GM18499 (cell line): Measurements from ENCODE around the gene NCOA7.
A peak's percentile ranks its signal among the peaks of the same experiment; 100 is the strongest.
"Not testable (repeated sequence)": the region's sequence is repeated elsewhere in the genome, so short reads cannot be mapped to it uniquely, and the experiment has no call there.

Experiments used
- ATAC-seq: cut with Tn5 transposase; IDR thresholded peaks from one replicate; pipeline ENCODE4 v1.9.1; 2021; ENCODE audit warnings: moderate number of reproducible peaks; ENCODE audit not compliant: insufficient read depth, unreplicated experiment

Gene NCOA7

DNA sequence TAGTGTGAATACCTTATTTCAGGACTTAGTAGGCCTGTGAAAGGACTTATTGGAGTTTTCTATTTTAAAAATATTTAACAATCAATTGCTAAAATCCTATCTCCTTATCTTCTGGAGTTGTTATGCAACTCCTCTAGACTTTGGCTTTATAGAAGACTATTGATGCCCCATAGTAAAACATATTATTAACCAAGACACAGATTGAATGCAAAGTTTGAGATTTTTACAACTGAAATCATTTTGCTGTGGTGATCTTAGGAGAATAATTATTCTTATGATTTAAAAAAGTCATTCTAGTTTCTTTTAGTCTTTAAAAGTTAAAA lies 36.9 kb upstream of the NCOA7 start:
- no peak for ATAC-seq

DNA sequence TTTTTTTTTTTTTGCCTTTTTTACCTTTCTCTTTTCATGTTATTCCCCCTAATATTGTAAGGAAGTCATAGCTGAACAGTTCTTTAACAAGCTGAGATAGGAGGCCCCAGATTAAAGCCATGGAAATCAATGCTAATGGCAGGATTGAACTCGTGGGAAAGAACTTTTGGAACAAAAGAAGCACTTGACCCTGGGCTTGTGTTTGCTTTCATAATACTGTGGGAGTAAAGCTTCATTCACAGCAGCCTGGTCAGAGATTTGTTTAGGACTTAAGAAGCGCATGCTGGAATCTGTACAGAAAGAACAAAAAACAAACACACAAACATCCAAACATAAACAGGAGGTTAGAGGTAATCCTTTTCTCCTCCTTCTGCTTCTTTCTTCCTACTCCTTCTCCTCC lies 36.2 kb upstream of the NCOA7 start:
- ATAC-seq = no peak

DNA sequence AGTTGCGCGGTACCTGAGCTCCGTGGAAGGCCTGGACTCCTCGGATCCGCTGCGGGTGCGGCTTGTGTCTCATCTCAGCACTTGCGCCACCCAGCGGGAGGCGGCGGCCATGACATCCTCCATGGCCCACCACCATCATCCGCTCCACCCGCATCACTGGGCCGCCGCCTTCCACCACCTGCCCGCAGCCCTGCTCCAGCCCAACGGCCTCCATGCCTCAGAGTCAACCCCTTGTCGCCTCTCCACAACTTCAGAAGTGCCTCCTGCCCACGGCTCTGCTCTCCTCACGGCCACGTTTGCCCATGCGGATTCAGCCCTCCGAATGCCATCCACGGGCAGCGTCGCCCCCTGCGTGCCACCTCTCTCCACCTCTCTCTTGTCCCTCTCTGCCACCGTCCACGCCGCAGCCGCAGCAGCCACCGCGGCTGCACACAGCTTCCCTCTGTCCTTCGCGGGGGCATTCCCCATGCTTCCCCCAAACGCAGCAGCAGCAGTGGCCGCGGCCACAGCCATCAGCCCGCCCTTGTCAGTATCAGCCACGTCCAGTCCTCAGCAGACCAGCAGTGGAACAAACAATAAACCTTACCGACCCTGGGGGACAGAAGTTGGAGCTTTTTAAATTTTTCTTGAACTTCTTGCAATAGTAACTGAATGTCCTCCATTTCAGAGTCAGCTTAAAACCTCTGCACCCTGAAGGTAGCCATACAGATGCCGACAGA lies 31.4 kb upstream of the NCOA7 start:
- ATAC-seq = no peak

DNA sequence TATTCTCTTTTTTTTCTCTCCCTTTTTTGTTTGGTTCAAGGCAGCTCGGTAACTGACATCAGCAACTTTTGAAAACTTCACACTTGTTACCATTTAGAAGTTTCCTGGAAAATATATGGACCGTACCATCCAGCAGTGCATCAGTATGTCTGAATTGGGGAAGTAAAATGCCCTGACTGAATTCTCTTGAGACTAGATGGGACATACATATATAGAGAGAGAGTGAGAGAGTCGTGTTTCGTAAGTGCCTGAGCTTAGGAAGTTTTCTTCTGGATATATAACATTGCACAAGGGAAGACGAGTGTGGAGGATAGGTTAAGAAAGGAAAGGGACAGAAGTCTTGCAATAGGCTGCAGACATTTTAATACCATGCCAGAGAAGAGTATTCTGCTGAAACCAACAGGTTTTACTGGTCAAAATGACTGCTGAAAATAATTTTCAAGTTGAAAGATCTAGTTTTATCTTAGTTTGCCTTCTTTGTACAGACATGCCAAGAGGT lies 30.8 kb upstream of the NCOA7 start:
- no peak for ATAC-seq

DNA sequence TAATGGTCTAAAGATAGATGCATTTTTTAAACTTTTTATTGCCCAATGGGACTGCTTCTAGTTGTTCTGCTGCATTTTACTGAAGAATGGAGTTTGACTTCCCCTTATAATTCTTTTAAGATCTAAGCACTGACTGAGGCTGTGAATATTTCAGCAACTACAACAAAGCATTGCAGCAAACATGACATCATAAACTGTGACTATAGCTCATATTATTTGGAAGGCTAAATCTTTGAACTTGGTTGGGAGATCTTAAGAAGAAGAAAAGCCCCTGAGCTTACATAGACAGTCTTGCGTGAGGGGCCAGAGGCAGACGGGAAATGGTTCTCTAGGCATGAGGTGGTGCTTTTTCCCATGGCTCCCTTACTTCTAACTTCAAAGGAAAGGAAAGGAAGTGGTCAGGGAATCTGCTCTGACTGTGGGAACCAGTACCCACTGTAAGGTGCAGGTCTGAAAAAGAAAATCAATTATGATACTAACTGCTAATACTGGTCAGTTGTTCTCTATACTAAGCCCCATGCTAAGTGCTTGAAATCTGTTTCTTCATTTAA lies 26.6 kb upstream of the NCOA7 start:
- ATAC-seq = no peak

DNA sequence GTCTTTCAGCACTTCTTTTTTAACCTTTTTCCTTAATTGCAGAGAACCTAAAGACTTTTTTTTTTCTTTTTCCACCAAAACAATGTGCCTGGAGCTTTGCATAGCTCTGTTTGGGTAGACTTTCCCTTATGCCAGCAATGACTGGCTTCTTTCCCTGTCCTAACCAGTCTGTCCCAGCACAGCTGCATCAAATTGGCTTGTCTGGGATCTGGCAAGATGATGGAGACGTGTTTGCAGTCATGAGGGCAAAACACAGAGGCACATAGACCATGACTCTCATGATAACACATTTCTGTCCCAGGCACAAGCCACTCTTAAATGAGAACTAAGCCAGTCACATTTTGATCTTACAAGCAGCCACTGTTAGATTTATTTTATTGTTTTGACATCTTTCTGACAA lies 24.8 kb upstream of the NCOA7 start:
- ATAC-seq = no peak

DNA sequence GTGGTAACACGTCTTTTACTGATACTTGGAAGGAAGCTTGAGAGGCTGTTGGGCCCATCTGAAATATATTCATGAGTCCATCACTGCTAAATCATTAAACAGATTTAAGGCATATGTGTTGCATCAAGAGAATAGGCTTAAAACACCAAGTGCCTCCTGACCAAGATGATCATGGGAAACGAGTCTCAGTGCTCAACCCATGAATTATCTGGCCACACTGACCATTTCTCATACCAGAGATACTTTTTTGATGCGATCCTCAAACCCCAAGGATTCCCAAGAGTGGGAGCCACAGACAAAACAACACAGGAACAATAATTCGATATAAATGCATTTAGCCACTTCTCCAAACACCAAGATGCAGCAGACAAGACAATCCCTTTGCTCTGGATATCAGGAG lies 24.1 kb upstream of the NCOA7 start:
- no peak for ATAC-seq

DNA sequence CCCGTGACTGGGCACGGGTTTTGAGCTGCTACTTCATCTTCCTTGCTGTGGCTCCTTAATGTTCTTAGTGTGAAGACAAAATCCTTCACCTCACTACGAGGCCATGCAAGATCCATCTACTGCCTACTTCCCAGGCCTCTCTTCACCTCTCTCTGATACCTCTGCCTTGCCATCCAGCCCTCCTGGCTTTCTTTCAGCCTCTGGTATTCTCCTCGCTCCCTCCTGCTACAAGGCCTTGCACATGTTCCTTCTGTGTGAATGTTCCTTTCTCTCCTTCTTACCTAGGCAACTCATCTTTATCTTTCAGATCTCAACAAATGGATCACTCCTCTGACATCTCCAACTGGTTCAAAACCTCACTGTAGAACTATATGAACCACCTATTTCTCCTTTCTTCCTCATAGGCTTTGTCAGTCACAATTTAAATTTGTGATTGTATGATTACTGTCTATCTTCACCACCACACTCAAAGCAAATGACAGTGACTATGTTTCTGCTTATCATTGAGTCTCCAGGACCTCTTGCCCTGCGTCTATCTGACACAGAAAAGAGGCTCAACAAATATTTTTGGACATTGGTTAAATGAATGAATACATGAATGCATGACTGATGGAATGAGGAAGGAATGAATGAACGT lies 21.5 kb upstream of the NCOA7 start:
- no peak for ATAC-seq

DNA sequence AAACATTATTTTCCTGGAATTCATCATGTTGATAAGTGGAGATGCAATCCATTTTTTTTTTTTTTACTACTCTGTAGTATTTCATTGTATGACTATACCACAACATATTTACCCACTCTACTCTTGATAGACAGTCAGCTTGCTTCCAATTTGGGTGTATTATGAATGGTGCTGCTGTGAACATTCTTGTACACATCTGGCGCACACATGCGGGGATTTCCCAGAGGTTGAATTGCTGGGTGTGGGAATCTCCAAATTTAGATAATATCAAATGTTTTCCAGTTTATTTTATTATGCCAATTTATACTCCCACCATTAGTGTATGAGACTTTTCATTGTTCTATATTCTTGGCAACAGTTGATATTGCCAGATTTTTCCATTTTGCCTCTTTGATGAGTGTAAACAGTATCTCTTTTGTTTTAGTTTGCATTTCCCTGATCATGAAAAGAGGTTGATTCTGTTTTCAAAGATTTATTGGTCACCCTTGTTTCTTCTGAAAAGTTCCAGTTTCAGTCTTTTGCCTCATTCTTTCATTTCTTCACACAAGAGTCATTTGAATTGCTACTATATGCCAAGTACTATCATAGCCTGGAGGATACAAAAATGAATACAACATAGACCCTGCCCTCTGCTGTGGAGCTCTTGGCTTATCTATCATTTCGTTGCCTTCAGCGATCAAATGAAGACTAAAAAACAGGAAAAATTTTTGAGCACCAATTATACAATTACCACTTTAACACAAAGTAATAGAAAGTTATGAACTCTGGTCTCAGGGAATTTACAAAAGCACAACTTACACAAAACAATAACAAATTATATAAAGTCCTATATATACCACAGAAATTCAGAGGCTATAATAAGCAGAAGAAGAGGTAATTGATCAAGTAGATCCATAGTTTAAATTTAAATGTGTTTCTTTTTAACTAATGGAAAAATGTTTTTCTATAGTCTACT lies 17.1 kb upstream of the NCOA7 start:
- ATAC-seq = peak; percentile 59

DNA sequence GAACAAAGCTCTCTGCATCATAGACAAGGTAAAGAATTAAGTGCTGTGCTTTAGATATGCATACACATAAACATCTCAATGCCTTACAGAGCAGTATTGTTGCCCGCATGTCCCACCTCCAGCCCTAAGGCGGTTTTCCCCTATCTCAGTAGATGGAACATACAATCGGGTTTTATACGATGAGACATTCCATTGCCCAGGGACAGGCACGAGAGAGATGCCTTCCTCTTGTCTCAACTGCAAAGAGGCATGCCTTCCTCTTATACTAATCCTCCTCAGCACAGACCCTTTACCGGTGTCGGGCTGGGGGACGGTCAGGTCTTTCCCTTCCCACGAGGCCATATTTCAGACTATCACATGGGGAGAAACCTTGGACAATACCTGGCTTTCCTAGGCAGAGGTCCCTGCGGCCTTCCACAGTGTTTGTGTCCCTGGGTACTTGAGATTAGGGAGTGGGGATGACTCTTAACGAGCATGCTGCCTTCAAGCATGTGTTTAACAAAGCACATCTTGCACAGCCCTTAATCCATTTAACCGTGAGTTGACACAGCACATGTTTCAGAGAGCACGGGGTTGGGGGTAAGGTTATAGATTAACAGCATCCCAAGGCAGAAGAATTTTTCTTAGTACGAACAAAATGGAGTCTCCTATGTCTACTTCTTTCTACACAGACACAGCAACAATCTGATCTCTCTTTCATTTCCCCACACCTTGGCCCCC lies 14.5 kb upstream of the NCOA7 start:
- ATAC-seq = not testable (repeated sequence)

DNA sequence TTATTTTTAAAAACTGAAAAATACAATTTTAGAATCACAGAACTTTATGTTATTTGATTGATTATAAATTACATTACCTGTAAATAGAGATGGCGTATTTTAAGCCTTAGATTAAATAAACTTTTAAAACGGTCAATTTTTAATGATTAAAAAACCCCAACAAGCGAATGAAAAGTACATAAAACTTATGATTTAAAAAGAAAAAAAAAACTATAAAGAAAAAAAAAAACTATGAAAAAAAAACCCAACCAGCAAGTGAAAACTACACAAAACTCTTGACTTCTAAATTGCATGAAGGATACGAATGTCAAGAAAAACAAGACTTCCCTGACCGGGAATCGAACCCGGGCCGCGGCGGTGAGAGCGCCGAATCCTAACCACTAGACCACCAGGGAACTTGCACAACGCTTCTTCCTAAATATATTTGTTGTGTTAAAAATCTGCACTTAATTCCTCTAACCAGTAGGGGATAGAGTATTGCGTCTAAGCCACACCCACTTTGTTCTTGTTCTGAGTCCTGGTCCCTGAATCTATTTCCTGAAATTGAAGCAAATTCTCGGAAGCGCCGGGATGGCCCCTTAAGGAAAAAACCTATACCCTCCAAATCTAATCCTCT lies 10.7 kb upstream of the NCOA7 start:
- peak; percentile 78 for ATAC-seq

DNA sequence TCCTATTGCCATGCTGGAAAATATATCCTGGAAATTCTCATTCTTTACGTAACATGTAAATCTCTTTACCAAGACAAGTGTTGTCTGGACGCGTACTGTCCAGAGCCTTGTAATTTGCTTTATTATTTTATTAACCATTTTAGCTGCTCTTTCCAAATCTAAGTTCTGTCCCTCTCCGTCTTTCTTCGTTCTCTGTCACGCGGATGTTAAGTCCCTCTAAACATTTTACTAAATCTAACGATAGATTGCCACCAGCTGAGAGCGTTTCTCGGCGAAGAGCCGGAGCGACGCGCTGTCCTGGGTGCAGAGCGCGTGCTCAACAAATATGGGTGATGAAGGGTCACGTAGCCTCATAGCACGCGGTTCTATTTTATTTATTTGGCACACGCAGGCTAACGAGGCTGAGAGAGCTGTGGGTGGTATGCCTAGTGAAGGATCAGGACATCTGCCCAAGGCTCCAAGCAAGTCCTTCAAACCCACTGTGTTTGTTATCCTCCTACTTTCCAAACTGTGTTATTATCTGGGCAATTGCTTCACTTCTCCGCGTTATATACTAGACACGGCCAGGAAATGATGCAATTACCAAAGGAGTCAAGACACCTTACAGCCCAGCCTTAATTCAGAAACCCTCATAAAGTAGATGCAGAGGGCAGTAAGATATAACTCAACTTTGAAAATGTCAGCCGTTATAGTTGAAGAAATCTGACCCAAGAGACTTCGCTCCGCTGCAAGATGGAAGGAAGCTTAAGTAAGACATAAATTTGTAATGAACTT lies 10.0 kb upstream of the NCOA7 start:
- ATAC-seq = peak; percentile 40

DNA sequence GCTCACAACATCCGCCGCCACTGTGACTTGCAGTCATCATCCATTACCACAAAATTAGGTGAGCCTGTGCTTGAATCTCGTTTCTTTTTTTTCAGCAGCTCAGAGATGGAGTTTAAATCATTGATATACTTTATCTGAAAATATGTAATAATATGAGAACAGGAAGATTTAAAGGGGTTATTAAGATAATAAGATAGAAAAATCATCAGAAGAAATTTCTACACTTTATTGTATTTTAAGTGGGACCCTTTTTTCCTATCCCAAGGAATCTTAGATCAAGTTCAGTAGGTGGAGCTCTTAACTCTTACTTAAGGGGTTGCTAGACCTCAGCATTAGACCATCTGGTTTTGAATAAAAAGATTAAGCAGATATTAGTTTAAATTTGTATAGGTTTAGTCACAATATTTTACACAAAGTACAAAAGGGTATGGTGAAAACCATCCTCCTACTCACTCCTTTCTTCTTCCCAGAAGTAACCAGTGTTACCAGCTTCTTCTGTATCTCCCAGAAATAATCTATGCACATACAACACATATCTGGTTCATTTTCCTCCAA lies 9.4 kb upstream of the NCOA7 start:
- ATAC-seq = peak; percentile 25

DNA sequence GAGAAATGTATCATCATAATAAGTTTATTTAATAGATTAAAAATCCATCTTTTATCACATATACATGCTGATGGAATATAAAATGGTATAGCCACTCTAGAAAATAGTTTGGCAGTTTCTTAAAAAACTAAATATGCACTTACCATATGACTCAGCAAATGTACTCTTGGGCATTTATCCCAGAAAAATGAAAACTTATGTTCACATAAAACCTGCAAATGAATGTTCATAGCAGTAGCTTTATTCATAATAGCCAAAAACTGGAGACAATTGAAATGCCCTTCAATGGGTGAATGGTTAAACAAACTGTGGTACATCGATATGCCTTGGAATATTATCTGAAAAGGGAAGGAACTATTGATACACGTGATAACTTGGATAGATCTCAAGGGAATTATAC lies 6.4 kb upstream of the NCOA7 start:
- ATAC-seq = no peak

DNA sequence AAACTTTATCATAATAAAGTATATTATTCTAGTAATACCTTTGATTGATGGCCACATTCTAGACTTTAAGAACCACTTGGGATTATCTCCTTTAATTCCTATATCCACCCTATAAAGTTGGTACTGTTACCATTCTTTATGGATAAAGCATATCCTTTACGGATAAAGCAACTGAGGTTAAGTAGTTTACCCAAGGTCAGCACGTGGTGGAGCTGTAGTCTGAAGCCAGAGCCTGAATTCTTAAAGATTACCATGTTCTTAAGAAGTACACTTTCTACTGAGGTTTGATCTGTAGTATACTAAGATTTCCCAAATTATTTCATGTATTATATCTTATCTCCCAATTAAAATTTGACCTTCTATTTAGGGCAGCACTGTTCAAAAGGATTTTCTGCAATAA lies 3.0 kb upstream of the NCOA7 start:
- no peak for ATAC-seq

DNA sequence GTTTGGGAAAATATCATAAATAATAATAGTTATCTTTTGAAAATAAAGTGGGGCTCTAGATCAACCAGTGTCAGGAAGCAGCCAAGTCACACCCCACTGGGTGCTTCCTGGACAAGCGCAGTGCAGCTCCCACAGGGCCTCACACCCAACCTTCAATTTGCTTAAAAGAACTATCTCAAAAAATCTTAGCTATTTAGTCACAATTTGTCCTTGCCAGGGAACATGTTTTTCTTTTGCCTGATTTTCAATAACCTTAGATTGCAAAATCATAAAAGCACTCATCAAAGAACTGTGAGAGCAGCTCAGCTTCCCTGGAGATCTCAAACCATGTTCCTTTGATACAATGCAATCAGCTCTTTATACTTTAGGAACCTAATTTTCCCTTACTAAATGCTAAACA lies 1.6 kb upstream of the NCOA7 start:
- no peak for ATAC-seq

DNA sequence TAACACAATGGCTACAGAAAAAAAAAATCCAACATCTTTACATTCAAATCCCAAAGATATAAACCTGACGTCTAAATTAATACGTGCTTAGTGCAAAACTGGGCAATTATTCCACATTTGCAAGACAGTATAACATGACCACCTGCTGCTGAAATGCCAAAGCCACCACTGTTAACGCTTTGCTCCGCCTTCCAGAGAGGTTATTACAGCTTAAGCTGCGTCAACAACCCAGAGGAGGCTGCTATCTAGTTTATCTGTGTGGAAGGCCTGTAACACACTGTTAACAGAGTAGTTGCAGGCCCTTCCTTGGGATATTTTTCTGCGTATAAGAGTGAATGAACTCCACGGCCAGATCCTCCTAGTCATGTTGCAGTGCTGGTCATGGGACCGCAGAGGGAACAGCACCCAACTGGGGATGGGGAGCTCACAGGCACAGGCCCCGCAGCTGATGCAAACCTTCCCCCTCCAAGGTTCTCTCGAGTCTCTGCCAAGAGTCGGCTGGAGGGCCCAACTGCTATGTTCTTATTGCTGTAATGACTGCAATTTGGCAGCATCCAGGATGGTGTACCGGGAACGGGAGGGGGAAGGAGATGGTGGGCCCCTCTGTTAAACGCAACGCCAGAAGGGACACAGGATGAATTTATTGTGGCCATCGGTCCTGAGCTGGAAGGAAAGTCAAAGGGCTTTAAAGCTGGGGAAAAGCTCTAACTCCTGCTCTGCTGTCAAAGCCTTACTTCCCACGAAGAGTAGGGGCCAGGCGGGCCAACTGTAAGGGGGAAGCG lies 993 bp upstream of the NCOA7 start:
- peak; percentile 0 for ATAC-seq
